ENCODE measurements around the gene STARD7.
"Not testable (repeated sequence)": the region's sequence is repeated elsewhere in the genome, so short reads cannot be mapped to it uniquely, and the experiment has no call there.

STARD7 gene

DNA sequence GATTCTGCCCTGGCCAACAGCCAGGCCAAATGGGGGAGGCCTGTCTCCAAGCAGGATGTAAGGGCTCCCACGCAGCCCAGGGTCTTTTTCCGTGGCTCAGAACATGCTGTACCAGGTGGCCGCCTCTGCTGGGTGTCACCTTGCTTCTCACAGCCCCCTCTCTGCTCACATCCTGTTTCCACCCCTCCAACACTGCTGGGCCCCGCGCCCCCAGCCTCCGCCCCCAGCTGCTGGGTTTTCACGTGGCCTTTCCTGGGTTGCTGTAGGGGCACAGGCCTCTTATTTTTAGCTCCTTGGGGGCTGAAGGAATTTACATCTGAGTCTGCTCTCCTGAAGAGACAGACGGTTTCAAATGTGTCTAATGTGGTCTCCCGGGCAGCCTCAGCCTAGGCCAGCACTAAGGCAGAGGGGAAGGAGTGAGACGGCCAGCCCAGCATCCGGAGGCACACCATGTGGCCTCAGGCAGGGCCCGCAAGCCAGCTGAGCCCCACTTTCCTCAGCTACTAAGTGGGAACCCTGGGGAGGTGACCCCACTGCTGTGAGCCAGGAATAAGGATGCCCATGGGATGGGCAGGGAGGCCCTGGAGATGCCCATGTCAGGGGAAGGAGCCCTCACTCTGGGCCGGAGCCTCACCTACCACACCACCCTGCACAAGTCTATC is 44.7 kb downstream of the STARD7 start:
- DNase-seq (ENCODE audit: low read depth in 2 of 2), result peak; percentile 78 to 82

DNA sequence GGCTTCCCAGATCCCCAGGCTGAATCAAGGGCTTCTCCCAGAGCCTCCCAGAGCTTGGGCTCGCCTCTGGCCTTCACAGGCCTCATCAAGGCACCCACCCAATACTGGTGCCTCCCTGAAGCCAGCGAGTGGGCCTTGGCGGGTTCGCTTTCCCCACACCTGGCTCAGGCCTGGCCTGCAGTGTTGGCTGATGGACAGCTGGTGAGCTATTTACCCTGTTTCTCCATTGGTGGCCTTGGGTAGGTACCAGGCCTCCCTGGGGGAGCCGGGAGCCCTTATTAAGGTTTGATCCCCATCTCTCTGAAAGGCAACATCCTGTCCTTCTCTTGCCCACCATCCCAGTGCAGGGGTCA is 45.2 kb downstream of the STARD7 start:
- DNase-seq (ENCODE audit: low read depth in 2 of 2), result no peak

DNA sequence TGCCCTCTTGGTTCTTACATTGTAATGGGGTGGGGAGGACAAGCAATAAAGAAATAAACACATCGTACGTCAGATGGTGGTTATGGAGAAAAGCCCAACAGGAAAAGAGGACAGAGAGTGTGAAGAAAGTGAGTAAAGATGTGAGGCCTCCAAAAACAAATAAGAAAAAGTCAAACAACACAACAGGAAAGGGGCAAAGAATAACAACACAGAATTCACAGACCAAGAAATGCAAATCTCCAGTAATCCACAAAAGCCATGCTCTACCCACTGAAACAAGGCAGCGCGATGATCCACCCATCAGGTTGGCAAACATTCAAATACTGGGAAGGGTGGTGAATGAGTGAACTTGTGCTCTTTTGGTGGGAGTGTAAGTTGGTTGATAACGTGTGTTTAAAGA is 46.7 kb downstream of the STARD7 start:
- DNase-seq (ENCODE audit: low read depth in 2 of 2), result no peak

DNA sequence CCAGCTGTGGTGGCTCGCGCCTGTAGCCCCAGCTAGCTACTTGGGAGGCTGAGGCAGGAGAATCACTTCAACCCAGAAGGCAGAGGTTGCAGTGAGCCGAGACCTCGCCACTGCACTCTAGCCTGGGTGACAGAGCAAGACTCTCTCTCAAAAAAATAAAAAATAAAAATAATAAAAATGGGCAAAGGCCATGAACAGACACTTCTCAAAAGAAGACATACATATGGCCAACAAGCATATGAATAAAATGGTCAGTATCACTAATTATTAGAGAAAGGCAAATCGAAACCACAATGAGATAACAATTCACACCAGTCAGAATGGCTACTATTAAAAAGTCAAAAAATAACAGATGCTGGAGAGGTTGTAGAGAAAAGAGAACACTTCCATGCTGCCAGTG is 48.3 kb downstream of the STARD7 start:
- DNase-seq (ENCODE audit: low read depth in 2 of 2), result not testable (repeated sequence)

DNA sequence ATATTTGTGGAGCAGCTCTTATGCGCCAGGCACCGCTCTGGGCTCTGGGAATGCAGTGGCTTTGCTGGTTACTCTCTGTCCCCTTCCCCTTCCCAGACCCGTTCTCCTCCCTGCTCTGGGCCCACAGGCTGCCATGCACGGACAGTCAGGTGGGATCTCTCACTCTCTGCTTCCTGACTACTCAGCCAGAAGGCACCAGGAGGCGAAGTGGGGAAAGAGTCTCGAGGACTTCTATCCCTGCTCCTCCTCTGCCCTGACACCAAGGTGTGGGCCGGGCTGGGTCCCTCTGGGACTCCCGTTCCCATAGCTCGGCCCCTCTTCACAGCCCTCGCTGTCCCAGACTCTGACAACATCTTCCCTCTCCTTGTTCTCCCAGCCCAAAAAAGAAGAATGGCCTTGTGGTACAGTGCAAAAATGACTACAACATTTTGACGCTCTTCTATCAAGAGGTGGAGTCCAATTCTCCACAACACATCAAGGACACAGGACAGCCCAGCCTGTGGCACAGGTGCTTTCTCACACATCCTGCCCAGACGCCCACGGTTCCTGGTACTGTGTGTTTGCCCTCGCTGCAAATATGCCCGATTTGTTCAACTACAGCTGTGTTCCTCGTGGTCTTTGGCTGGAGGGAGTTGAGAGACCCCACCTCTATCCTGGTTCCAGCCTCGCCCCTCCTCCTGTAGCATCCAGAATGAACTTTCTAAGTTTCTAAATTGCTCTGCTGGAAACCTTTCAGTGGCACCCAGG is 49.4 kb downstream of the STARD7 start:
- no peak for DNase-seq (ENCODE audit: low read depth in 2 of 2)

DNA sequence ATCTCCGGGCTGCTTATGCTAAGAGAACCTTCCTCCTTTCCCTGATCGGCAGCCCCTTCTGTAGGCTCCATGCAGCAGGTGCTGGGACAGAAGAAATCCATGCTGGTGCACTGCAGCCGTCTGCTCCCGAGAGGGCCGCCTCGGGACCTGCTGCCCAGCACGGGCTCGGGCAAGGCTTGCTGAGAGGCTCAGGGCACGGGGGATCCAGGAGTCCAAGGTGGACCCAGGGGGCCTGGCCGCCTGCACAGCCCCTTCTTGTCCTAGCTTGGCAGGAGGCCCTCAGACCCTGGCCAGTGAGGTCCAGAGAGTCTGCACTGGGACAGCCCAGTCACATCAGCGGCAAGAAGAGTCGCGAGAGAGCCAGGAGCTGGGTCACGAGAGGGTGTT is 50.1 kb downstream of the STARD7 start:
- no peak for DNase-seq (ENCODE audit: low read depth in 2 of 2)

DNA sequence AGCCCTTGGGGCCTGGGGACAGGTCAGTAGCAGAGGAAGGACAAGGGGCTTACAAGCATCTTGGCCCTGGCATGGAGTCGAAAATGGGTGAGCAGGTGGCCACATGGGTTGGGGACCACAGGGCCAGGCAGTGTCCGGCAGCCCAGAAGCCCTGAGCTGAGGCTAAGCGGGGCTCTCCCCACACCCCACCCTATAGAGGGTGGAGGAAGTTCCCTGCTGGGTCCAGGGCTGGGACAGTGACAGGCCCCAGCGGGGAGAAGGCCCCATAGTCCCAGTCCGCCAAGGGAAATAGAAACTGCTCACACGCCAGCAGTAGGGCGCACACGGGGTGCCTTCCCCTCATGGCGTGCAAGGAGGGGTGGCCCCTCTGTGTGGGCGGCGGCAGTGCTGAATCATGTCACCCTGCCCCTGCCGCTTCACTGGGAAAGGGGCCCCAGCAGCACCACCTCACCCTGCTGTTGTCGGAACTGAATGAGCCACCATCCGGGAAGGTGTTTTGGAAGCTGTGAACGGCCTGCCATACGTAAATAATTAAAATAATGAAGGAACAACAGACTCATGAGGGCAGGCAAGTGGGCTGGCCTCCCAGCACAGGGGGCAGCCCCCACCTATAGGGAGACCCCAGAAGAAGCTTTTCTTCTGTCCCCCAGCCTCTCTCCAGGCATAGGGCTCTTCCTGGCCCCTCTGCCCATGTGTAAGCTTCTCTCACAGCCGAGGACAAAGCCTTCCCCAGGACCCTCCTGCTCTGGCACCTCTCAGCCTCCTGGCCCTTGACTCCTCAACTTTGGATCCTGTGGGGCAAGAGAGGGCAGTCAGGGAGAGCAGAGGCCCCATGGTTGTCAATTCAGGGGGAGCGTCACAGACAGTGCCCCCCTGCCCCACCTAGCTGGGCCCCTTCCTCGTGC is 50.7 kb downstream of the STARD7 start:
- peak; percentile 91 to 94 for DNase-seq (ENCODE audit: low read depth in 2 of 2)

DNA sequence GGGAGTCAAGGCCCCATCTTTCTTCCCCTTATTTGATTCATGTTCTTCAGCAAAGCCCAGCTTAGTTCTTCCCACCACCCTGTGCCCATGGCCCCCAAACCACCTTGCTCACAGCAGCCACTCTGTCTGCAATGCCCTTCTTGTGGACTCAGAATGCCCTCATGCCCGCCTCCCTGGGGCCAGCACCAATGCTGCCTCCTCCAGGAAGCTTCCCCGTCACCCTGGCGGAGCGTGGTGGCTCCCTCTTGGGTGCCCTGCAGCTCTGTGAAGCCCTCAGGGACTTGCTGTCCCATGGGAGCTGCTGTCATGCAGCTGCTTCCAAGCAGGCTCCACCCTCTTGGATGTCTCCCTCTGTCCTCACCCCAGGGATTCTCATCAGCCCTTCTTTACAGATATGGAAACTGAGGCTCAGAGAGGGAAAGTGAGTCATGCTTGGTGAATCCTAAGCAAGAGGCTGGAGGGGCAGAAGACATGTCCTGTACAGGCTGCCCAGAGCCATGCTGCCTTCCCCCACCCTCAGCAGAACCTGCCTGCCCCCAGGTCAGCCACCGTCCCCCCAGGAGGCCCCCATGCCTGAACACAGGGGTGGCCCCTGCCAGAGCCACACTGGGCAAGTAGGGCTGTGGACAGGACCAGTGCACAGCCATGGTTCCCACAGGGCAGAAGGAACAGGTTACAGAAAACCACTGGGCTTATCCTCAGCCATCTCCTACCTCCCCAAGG is 51.5 kb downstream of the STARD7 start:
- DNase-seq (ENCODE audit: low read depth in 2 of 2), result no peak

DNA sequence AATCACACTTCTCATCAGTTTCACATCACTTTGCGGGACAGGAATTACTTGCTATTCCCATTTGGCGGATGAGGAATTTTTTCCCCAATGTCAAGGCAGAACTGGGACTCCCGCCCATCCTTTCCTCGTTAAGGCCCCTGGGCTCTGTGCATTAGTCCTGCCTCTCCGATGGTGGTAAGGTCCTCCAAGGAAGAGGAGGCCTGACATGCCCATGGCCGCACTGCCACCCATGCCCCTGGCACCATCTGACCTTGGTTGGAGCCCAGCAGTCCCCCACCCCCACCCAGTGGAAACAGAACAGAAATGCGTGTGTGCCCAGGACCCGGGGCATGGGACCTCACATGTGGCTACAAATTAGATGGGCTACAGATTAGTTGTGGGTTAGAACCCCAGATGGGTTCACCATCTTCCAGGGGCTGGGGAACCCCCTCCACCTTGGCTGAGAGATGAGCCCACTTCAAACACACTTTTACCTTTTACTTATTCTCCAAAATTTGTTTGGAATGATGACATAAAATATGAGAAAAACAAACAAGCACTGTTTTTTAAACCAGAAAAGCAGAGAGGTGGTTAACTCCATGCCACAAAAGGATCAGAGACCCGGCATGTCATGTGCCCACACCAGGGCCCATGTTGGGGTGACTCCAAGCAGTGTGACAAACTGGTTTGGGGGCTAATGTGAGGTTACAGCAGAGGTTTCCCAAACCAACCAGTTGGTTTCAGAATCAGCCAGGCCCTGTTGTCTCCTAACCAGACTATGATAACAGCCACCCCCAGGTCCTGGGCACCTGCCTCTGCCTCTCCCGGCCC is 52.4 kb downstream of the STARD7 start:
- no peak for DNase-seq (ENCODE audit: low read depth in 2 of 2)

DNA sequence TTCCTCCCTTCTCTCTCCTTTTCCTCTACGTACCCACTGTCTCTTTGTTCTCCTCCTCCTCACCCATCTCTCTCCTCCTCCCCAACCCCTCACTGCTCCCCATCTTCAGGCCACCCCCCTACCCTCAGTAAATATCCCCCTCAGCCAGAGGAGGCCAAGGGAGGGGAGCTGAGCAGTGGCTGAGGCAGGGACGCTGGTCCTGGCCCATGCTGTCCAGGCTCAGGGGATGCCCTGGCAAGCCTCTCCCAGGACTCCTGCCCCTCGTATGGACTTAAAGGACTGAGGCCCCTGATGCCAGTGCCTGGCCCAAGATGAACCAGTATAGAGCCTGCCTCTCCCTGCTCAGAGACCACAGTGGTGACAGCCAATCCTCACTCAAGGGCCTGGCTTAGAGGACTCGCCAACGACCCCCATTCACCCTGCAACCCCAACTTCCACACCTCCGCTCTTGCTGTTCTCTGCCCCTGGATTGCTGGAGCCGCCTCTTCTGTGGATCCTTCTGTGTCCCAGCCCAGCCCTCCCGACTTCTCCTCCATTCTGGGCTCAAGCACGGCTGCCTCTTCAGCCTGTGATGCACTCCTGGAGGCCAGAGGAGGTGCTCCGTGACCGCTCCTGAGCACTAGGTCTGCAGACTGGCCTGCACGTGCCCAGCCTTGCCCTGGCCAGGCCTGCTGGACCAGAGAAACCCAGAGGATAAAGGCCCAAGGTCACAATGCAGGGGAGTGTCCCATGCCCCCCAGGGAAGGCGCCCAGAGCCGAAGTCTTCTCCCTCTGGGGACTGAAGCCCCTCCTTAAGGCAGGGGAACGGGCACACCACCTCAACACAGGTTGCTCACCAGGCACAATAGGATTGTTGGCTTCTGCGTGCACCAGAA is 53.9 kb downstream of the STARD7 start:
- DNase-seq (ENCODE audit: low read depth in 2 of 2), result no peak

DNA sequence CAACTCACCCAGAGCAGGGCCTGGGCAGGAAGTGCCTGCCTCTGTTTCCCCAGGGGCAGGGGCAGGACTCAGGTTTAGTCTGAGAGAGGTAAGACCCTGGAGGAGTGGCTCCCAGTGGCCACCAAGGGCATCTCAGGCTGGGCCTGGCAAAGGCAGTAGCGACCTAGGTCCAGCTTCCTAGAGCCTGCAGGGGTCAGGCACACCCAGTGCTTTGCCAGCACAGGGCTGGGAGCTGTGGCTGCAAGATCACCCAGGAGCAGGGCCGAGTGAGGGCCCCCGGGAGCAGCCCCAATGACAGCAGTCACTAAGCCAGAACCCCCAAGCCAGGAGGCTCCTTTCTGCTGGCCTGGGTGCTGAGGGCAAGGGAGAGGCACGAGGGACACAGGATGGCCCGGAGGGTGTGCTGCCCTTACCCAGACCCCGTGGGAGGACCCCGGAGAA is 54.6 kb downstream of the STARD7 start:
- no peak for DNase-seq (ENCODE audit: low read depth in 2 of 2)

DNA sequence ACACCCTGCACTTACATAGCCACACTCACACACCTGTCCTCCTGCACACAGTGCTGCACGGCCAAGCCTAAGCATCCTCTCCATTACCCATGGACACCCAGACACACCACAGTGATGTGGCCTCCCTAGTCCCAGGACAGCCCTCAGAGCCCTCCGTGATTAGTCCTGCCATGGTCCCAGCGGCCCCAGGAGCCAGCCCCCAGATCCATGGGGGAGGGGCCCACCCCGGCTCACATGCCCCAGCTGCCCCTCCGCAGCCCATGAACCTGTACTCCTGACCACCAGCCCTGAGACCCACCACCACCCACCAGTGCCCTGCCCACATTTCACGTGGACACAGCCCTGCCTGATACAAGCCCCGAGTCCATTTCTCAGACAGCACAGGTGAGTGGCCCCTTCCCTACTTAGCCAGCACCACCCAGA is 55.3 kb downstream of the STARD7 start:
- DNase-seq (ENCODE audit: low read depth in 2 of 2), result no peak

DNA sequence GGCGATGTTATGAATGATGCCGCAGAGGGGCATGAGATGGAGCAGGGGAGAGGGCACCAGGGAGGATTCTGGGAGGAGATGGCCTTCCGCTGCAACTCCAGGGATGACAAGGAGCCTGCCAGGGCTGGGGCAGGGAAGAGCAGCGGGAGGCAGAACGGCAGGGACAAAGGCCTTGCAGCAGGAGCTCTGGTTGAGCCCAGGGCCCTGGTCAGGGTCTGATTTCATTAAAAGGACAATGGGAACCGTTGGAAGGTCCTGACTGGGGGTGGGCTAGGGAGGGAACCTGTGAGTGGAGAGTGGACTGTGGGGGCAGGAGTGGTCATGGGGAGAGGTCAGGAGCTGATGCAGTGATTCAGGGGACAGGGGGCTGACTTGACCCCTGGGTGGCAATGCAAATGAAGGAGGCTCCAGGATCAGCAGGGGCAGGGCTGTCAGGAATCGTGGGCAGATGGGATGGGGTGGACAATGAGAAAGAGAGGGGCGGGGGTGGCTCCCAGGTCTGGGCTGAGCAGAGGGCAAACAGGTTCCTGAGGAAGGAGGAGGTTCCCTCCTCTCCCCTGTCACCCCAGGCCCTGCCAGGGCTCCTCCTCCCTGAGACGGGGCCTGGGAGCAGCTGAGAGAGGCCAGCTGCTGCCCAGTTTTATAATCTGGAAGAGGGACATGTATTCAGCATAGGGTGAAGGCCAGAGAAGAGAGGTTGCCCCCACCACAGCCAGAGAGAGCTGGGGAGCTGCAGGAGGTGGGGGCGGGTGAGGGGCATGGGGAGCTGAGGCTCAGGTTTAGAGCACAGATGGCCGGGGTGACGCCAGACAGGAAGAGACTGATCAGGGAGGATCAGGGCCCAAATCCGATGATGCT is 56.1 kb downstream of the STARD7 start:
- DNase-seq (ENCODE audit: low read depth in 2 of 2), result no peak

DNA sequence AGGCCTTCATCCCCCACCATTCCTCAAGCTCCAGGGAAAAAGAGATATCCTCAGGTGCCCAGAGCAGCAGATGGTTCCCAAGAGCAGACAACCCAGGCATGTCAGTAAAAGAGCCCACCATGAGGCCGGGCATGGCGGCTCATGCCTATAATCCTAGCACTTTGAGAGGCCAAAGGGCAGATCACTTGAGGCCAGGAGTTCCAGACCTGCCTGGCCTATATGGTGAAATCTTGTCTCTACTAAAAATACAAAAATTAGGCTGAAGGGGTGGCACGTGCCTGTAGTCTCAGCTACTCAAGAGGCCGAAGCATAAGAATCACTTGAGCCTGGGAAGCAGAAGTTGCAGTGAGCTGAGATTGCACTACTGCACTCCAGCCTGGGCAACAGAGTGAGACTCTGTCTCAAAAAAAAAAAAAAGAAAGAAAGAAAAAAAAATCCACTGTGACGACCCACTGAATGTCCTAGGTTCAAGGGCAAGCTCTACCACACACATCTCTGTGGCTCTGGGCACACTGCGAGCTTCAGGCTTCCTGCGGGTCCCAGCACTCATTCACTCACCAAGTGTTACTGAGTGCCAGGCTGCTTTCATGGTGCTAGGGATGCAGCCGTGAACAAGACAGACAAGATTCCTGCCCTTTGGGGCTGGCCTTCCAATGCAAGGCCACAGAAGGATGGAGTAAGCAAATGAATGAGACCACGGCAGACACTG is 56.9 kb downstream of the STARD7 start:
- DNase-seq (ENCODE audit: low read depth in 2 of 2), result no peak

DNA sequence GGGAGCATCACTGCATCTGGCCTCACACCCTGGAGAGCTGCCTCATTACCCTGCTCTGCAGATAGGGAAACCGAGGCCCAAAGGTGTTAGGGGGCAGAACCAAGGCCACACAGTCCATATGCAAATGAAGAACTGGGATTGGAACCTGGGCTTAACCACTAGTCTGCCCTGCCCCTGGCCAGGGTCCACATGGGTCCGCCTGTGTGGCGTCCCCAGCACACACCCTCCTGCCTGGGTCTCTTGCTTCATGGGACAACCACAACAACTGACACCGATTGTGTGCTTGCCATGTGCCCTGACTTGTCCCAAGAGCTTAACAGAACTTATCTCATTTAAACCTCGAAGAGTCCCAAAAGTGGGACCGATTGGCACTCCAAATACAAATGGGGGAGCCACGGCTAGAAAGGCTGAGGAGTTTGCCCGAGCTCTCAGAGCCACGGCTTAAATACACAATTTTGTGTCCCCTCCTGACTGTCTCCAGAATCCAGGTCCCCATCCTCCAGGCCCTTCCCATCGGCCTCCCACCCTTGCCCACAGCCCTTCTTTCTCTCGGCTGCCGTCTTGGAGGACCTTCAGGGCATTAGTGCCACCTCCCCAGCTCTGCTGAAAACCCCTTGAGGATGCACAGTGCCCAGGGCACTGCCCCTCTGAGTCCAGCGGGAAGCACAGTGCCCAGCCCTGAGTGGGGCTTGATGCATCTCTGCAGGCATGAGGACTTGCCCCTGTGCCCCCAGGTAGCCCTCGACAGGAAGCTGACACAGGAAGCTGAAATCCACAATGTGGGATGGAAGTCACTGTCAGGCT is 57.6 kb downstream of the STARD7 start:
- DNase-seq (ENCODE audit: low read depth in 2 of 2), result no peak

DNA sequence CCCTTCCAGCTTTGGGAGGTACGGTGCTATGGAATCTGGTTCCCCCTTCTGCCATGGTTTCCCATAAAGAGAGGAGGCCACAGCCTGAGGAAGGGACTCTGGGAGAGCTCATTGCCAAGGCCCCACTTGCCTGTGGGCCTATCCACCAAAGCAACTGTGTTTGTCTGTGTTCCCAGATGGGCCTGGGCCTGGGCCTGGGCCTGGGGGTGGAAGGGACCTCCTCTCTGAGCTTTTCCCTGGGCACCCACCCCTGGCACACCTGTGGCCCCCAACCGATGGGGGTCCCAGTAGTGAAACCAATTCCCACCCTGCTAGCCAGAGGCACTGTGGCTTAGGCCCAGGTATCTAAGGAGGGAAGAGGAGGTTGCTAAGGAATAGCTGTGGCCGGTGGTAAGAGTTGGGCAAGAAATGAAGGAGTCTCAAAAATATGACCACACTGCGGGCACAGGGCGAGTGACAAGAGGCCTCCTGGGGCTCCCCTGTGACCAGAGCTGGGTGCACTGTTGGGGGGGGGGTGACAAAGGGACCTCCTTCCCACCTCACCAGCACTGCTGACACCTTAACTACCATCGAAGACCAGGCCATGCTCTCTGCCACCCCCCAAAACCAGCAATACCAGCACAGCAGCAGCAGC is 58.5 kb downstream of the STARD7 start:
- DNase-seq (ENCODE audit: low read depth in 2 of 2), result no peak
